Glutamatergic neuron (in vitro differentiated cells): Measurements from ENCODE around the gene ADAM11. TPM values are rescaled to one million over a fixed set of nuclear protein-coding genes. Genes with fewer than 3 reads are reported as not detected.
A peak's percentile ranks its signal among the peaks of the same experiment; 100 is the strongest.

Source experiments
- DNase-seq: peaks from one replicate; pipeline ENCODE4 v3.0.0; 2022
- H3K27ac Mint-ChIP-seq: one replicate; pipeline ENCODE4 v1.8.0; 2020; ENCODE audit warnings: mild to moderate bottlenecking, mixed read lengths, inconsistent platforms; ENCODE audit not compliant: unreplicated experiment
- H3K27me3 Mint-ChIP-seq: one replicate; pipeline ENCODE4 v1.8.0; 2020; ENCODE audit warnings: mild to moderate bottlenecking, moderate library complexity, mixed read lengths, inconsistent platforms; ENCODE audit not compliant: unreplicated experiment
- H3K36me3 Mint-ChIP-seq: one replicate; pipeline ENCODE4 v1.8.0; 2020; ENCODE audit warnings: mild to moderate bottlenecking, mixed read lengths, inconsistent platforms; ENCODE audit not compliant: unreplicated experiment
- H3K4me1 Mint-ChIP-seq: one replicate; pipeline ENCODE4 v1.8.0; 2020; ENCODE audit warnings: mild to moderate bottlenecking, low read depth, mixed read lengths, inconsistent platforms; ENCODE audit not compliant: unreplicated experiment
- H3K4me3 Mint-ChIP-seq: one replicate; pipeline ENCODE4 v1.8.0; 2020; ENCODE audit warnings: mild to moderate bottlenecking, mixed read lengths, inconsistent platforms; ENCODE audit not compliant: unreplicated experiment
- H3K9me3 Mint-ChIP-seq: one replicate; pipeline ENCODE4 v1.8.0; 2020; ENCODE audit warnings: mild to moderate bottlenecking, moderate library complexity, mixed read lengths, inconsistent platforms; ENCODE audit not compliant: unreplicated experiment
- total RNA-seq: library from RNA; stranded (reverse); fragmentation: NEBNext Ultra II Directional; extraction: Animal tissue kit (Norgen Biotek cat#: 25700); gene quantifications from one replicate; pipeline ENCODE4 v1.2.1, GENCODE V29; 2021; ENCODE audit not compliant: unreplicated experiment
- TF ChIP-seq, protein P1 (sequence below): fragments of 200-600 bp; sonication (generic); IDR thresholded peaks from one replicate; pipeline ENCODE4 v1.5.0; 2021; ENCODE audit not compliant: partially characterized antibody, unreplicated experiment

The ADAM11 gene
- total RNA-seq, 1 donor from 2014 or later: 396 TPM

- peak overlapping the region; percentile 96 for H3K4me3 Mint-ChIP-seq
- H3K36me3 Mint-ChIP-seq: no peaks in the 10 kb centered on the region
- TF ChIP-seq, protein P1, sequence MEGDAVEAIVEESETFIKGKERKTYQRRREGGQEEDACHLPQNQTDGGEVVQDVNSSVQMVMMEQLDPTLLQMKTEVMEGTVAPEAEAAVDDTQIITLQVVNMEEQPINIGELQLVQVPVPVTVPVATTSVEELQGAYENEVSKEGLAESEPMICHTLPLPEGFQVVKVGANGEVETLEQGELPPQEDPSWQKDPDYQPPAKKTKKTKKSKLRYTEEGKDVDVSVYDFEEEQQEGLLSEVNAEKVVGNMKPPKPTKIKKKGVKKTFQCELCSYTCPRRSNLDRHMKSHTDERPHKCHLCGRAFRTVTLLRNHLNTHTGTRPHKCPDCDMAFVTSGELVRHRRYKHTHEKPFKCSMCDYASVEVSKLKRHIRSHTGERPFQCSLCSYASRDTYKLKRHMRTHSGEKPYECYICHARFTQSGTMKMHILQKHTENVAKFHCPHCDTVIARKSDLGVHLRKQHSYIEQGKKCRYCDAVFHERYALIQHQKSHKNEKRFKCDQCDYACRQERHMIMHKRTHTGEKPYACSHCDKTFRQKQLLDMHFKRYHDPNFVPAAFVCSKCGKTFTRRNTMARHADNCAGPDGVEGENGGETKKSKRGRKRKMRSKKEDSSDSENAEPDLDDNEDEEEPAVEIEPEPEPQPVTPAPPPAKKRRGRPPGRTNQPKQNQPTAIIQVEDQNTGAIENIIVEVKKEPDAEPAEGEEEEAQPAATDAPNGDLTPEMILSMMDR: no peak
- H3K27me3 Mint-ChIP-seq: peaks cover 15% of the 10 kb centered on the region
- peaks cover 15% of the 10 kb centered on the region for H3K9me3 Mint-ChIP-seq
- DNase-seq: no peak
- H3K27ac Mint-ChIP-seq: no peak overlapping the region
- H3K4me1 Mint-ChIP-seq: peaks cover 50% of the 10 kb centered on the region
These were observed 4.4 kb downstream of the ADAM11 start for GRCh38 chr17:44763170-44763569.

DNA sequence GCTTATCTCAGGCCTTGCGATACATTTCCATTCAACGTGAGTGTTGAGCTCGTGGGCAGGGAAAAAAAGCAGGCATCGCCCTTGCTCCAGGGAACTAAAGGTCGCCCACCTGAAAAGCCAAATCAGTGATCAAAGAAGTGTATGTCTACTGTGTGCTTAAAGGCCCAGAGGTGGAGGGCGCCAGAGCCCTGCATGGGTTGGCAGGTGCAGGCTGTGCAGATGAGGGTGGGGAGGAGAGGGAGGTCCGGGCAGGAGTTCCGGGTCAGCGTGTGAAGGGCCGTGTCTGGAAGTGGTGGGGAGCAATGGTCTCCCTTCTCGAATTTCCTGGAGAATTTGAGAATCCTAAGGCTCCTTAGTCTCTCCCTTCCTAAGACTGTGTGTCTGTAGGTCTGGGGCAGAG is 7.2 kb downstream of the ADAM11 start:
- H3K27ac Mint-ChIP-seq: peak overlapping the region; percentile 38
- DNase-seq: no peak
- H3K9me3 Mint-ChIP-seq: peaks cover 12% of the 10 kb centered on the region
- peak overlapping the region; percentile 55 for H3K4me3 Mint-ChIP-seq
- TF ChIP-seq, protein P1: no peak
- peaks cover 54% of the 10 kb centered on the region for H3K4me1 Mint-ChIP-seq
- H3K36me3 Mint-ChIP-seq: no peaks in the 10 kb centered on the region
- H3K27me3 Mint-ChIP-seq: peaks cover 13% of the 10 kb centered on the region

DNA sequence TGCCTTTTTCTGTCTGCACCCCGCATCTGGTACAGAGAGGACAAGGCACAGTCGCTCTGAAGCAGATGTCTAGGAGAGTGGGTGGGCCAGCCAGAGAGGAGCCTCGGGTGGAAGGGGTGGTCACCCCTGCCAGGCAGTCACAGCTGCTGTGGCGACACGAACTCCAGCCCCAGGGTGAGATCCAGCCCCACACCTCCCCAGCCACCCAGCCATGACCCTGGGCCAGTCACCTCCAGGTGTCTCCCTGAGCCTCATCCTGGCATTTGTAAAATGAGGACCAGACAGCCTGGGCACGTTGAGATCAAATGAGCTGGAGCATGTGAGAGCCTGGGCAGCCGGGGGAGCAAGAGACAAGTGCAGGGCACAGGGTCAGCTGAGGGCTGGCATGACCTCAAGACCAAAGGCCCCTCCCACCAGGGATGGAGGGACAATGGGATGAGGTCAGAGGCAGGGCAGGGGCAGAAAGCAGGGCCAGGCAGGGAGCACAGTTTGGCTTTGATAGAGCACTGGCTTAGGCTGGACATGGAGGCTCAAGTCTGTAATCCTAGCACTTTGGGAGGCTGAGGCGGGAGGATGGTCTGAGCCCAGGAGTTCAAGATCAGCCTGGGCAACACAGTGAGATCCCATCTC is 7.7 kb downstream of the ADAM11 start:
- TF ChIP-seq, protein P1: no peak
- Mint-ChIP-seq H3K27me3 (peaks cover 10% of the 10 kb centered on the region), H3K4me1 (peaks cover 49% of the 10 kb centered on the region), H3K9me3 (peaks cover 10% of the 10 kb centered on the region), H3K36me3 (no peaks in the 10 kb centered on the region), H3K4me3 (peak overlapping the region; percentile 55), H3K27ac (peak overlapping the region; percentile 38)
- no peak for DNase-seq

- Mint-ChIP-seq H3K27me3 (peaks cover 10% of the 10 kb centered on the region), H3K27ac (no peak overlapping the region), H3K36me3 (no peaks in the 10 kb centered on the region)
These were observed 8.7 kb downstream of the ADAM11 start for GRCh38 chr17:44767493-44767892.

GRCh38 chr17:44768505-44769142 is 9.8 kb downstream of the ADAM11 start:
- Mint-ChIP-seq H3K27me3 (peaks cover 13% of the 10 kb centered on the region), H3K36me3 (no peaks in the 10 kb centered on the region), H3K27ac (no peak overlapping the region), H3K4me1 (peaks cover 37% of the 10 kb centered on the region), H3K4me3 (peak overlapping the region; percentile 69), H3K9me3 (peaks cover 7% of the 10 kb centered on the region)
- no peak for DNase-seq
- TF ChIP-seq, protein P1: no peak

More at GRCh38 chr17:44767493-44767892, 8.7 kb downstream of the ADAM11 start:
- Mint-ChIP-seq H3K4me1 (peaks cover 46% of the 10 kb centered on the region), H3K4me3 (peak overlapping the region; percentile 69), H3K9me3 (peaks cover 9% of the 10 kb centered on the region)
- peak; percentile 44 for DNase-seq
- TF ChIP-seq, protein P1: no peak
